Liver (tissue), 9 donors: ENCODE data around the gene AUNIP. TPM values are rescaled to one million over a fixed set of nuclear protein-coding genes. Genes with fewer than 3 reads are reported as not detected.

Source experiments
- DNase-seq: peaks from one replicate; pipeline ENCODE4 v3.0.0-alpha.2; 2017; ENCODE audit warnings: low spot score
- H3K27ac ChIP-seq, 2 donors: one replicate each; pipeline ENCODE4 v1.7.0; 2013; ENCODE audit warnings: inconsistent platforms in 2 of 2, low read length in 2 of 2, control low read depth in 1 of 2, low read depth in 1 of 2, mild to moderate bottlenecking in 1 of 2
- H3K27me3 ChIP-seq, 4 donors: one replicate each; pipeline versions ENCODE4 v1.6.1 to v1.7.0; 2013; ENCODE audit warnings: low read length in 3 of 4, inconsistent platforms in 1 of 4, mild to moderate bottlenecking in 1 of 4, moderate library complexity in 1 of 4; ENCODE audit not compliant: control insufficient read depth in 4 of 4, insufficient read depth in 4 of 4
- H3K36me3 ChIP-seq, 4 donors: one replicate each; pipeline versions ENCODE4 v1.6.1 to v1.7.0; 2013; ENCODE audit warnings: low read length in 3 of 4, mild to moderate bottlenecking in 3 of 4, low read depth in 1 of 4, moderate library complexity in 1 of 4; ENCODE audit not compliant: control insufficient read depth in 4 of 4, insufficient read depth in 3 of 4
- H3K4me1 ChIP-seq, 4 donors: one replicate each; pipeline versions ENCODE4 v1.6.1 to v1.7.0; 2013; ENCODE audit warnings: low read length in 3 of 4, mild to moderate bottlenecking in 3 of 4, moderate library complexity in 1 of 4; ENCODE audit not compliant: control insufficient read depth in 4 of 4, insufficient read depth in 4 of 4
- H3K4me3 ChIP-seq, 3 donors: one replicate each; pipeline versions ENCODE4 v1.6.1 to v1.7.0; 2013; ENCODE audit warnings: low read length in 3 of 3, control low read depth in 1 of 3, low read depth in 1 of 3, mild to moderate bottlenecking in 1 of 3
- H3K9ac ChIP-seq, 2 donors: one replicate each; pipeline ENCODE4 v1.7.0; 2013; ENCODE audit warnings: low read length in 2 of 2, mild to moderate bottlenecking in 2 of 2, moderate library complexity in 2 of 2, control low read depth in 1 of 2, low read depth in 1 of 2
- H3K9me3 ChIP-seq, 4 donors: one replicate each; pipeline versions ENCODE4 v1.6.1 to v1.7.0; 2013; ENCODE audit warnings: low read length in 3 of 4; ENCODE audit not compliant: control insufficient read depth in 4 of 4
- EGR1 ChIP-seq, 2 donors: IDR thresholded peaks; 2 replicates each; pipeline ENCODE4 v1.6.1; 2016 to 2018; ENCODE audit warnings: antibody characterized with exemption in 2 of 2, low read depth in 2 of 2
- FOXA2 ChIP-seq: IDR thresholded peaks from 2 replicates; pipeline ENCODE4 v1.6.1; 2016; ENCODE audit warnings: antibody characterized with exemption
- GABPA ChIP-seq, 2 donors: IDR thresholded peaks in 1 of 2; conservative IDR thresholded peaks in 1 of 2; 2 replicates each; pipeline ENCODE4 v1.6.1; 2016; ENCODE audit warnings: antibody characterized with exemption in 2 of 2, mild to moderate bottlenecking in 1 of 2, moderate library complexity in 1 of 2
- HNF4A ChIP-seq, 2 donors: conservative IDR thresholded peaks; 2 replicates each; pipeline ENCODE4 v1.6.1; 2016; ENCODE audit warnings: antibody characterized with exemption in 2 of 2, mild to moderate bottlenecking in 2 of 2
- HNF4G ChIP-seq: IDR thresholded peaks from 2 replicates; pipeline ENCODE4 v1.6.1; 2016; ENCODE audit warnings: antibody characterized with exemption
- NR2F2 ChIP-seq: IDR thresholded peaks from 2 replicates; pipeline ENCODE4 v1.6.1; 2016; ENCODE audit warnings: antibody characterized with exemption
- RAD21 ChIP-seq, 2 donors: IDR thresholded peaks; 2 replicates each; pipeline ENCODE4 v1.6.1; 2016; ENCODE audit warnings: antibody characterized with exemption in 2 of 2, mild to moderate bottlenecking in 2 of 2
- RXRA ChIP-seq, 2 donors: IDR thresholded peaks; 2 replicates each; pipeline ENCODE4 v1.6.1; 2017 to 2018; ENCODE audit warnings: antibody characterized with exemption in 2 of 2, mild to moderate bottlenecking in 1 of 2
- SP1 ChIP-seq: IDR thresholded peaks from 2 replicates; pipeline ENCODE4 v1.6.1; 2018; ENCODE audit warnings: antibody characterized with exemption, mild to moderate bottlenecking
- WGBS: extraction: QIAGEN DNeasy Blood & Tissue Kit; methylation state at CpG from one replicate; pipeline ENCODE4 v1.1.7; 2013; 5-methylcytosine and 5-hydroxymethylcytosine counted together
- polyA plus RNA-seq, 2 donors: library from polyadenylated mRNA; stranded (reverse) in 1 of 2; unstranded in 1 of 2; fragments of 200-250 nt in 1 of 2; fragments of >200 nt in 1 of 2; fragmentation: Nextera tagmentation in 1 of 2; extraction: Ambion mirVana in 1 of 2; gene quantifications; one replicate each; pipeline versions ENCODE4 v1.2.1 to v1.2.3, GENCODE V29; 2013 to 2015
- total RNA-seq, 2 donors: library from RNA; depleted of rRNA; stranded (reverse); fragments of >200 nt; gene quantifications; one replicate each; pipeline ENCODE4 v1.2.3, GENCODE V29; 2014
- TF ChIP-seq, protein P1 (sequence below): IDR thresholded peaks from 2 replicates; pipeline ENCODE4 v1.6.1; 2016; ENCODE audit warnings: antibody characterized with exemption, mild to moderate bottlenecking
- TF ChIP-seq, protein P2 (sequence below): fragments of 150-350 bp; IDR thresholded peaks from 2 replicates; pipeline ENCODE4 v1.5.1; 2017; ENCODE audit warnings: improper control_type of control experiment, low read depth, low read length; ENCODE audit not compliant: missing input control
- TF ChIP-seq, protein P3 (sequence below): IDR thresholded peaks from 2 replicates; pipeline ENCODE4 v1.6.1; 2016; ENCODE audit warnings: antibody characterized with exemption
- donor health status: healthy.
- donor health status: healthy.
- donor health status: healthy.
- donor health status: healthy.
- donor health status: healthy.

Gene AUNIP
- total and polyA plus RNA-seq, 4 donors, result 0.18 to 9.0 (median 0.56) TPM; not detected in 1

DNA sequence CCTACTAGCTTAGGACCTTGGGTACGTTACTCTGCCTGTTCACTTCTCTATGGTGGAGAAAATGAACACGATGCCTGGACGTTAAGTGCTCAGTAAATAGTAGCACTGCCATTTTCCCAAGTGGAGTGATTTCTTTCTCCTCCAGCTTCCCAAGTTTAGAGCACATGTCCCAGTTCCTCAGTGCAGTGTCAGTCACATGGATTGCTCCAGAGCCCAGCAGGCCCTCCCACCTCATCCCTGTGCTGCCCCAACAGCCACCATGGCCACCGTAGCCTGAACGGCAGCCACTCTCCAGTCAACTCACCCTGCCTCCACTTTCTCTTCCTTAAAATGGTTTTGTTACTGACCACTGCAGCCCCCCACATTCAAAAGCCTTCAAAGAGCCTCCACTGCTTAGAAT is 38.5 kb upstream of the AUNIP start:
- WGBS, result 95% methylated on average over 5 of the region's 5 CpGs
- H3K27ac ChIP-seq, result no peak overlapping the region
- H3K9ac ChIP-seq, result no peak overlapping the region
- H3K4me3 ChIP-seq, result no peak overlapping the region
- H3K9me3 ChIP-seq, result no peaks in the 10 kb centered on the region
- no peaks in the 10 kb centered on the region for H3K36me3 ChIP-seq
- no peak for TF ChIP-seq GABPA (IDR thresholded peaks at IDR 0.05 in 1 of 2, conservative IDR thresholded peaks at IDR 0.05 in 1 of 2)
- no peak for TF ChIP-seq NR2F2
- TF ChIP-seq EGR1 (IDR thresholded peaks at IDR 0.05; ENCODE audit: low read depth in 2 of 2), result no peak
- TF ChIP-seq, protein P1, sequence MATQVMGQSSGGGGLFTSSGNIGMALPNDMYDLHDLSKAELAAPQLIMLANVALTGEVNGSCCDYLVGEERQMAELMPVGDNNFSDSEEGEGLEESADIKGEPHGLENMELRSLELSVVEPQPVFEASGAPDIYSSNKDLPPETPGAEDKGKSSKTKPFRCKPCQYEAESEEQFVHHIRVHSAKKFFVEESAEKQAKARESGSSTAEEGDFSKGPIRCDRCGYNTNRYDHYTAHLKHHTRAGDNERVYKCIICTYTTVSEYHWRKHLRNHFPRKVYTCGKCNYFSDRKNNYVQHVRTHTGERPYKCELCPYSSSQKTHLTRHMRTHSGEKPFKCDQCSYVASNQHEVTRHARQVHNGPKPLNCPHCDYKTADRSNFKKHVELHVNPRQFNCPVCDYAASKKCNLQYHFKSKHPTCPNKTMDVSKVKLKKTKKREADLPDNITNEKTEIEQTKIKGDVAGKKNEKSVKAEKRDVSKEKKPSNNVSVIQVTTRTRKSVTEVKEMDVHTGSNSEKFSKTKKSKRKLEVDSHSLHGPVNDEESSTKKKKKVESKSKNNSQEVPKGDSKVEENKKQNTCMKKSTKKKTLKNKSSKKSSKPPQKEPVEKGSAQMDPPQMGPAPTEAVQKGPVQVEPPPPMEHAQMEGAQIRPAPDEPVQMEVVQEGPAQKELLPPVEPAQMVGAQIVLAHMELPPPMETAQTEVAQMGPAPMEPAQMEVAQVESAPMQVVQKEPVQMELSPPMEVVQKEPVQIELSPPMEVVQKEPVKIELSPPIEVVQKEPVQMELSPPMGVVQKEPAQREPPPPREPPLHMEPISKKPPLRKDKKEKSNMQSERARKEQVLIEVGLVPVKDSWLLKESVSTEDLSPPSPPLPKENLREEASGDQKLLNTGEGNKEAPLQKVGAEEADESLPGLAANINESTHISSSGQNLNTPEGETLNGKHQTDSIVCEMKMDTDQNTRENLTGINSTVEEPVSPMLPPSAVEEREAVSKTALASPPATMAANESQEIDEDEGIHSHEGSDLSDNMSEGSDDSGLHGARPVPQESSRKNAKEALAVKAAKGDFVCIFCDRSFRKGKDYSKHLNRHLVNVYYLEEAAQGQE, result no peak
- peaks cover 0 to 10% (median 6%) of the 10 kb centered on the region in 4 donors for H3K4me1 ChIP-seq
- H3K27me3 ChIP-seq, result no peaks in the 10 kb centered on the region
- no peak for DNase-seq

DNA sequence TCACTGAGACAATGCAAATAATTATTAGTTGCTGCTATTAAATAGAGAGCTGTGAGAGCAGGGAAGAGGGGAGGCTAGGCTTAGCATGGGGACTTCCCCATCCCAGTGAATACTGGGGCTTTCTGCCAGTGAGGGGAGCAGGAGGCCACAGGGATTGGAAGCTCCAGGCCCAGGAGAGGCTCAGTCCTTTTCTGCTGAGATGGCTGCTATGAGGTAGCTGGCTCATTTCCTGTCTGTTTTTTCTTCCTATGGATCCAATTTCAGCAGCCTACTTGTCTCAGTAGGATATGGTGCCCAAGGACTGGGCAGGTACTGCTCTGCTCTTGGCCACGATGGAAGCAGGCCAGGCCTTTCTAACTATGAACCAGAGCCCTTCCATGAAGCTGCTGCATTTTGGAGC is 37.0 kb upstream of the AUNIP start:
- WGBS, result 89% methylated on average over 1 of the region's 1 CpG
- no peaks in the 10 kb centered on the region for H3K36me3 ChIP-seq

DNA sequence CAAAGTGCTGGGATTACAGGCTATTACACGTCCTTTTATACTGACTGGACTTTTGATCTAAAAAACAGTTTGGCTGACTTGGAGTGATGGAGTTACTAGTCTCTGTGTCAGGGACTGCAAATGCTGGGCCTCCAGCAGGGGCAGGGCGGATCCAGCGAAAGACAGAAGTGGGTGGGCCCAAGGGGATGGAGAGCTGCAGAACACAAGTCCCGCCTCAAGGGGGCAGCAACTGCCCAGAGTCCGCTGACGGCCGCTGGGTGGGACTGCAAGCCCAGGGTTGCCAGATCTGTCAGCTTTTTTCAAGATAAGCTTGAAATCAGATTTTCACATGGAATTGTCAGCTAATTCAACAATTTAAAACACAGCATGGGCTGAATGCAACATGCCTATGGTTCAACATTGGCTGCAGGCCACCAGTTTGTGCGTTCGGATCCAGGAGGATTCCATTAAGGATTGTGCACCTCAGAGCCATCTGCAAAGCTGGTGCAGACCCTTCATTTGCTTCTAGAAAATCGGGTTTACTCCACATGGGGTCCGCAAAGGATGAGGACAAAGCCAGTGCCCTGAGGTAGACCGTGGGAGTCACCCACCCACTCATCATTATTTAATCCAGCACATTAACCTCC is 36.2 kb upstream of the AUNIP start:
- peaks cover 4 to 14% (median 10%) of the 10 kb centered on the region in 4 donors for H3K4me1 ChIP-seq
- no peaks in the 10 kb centered on the region for H3K27me3 ChIP-seq
- WGBS, result 17% methylated on average over 12 of the region's 12 CpGs
- peak; percentile 90 for DNase-seq
- no peak overlapping the region for H3K9ac ChIP-seq
- TF ChIP-seq HNF4G, result no peak
- peak in 1 of 2 donors; percentile 34 for TF ChIP-seq RXRA (IDR thresholded peaks at IDR 0.05)
- TF ChIP-seq, protein P2, sequence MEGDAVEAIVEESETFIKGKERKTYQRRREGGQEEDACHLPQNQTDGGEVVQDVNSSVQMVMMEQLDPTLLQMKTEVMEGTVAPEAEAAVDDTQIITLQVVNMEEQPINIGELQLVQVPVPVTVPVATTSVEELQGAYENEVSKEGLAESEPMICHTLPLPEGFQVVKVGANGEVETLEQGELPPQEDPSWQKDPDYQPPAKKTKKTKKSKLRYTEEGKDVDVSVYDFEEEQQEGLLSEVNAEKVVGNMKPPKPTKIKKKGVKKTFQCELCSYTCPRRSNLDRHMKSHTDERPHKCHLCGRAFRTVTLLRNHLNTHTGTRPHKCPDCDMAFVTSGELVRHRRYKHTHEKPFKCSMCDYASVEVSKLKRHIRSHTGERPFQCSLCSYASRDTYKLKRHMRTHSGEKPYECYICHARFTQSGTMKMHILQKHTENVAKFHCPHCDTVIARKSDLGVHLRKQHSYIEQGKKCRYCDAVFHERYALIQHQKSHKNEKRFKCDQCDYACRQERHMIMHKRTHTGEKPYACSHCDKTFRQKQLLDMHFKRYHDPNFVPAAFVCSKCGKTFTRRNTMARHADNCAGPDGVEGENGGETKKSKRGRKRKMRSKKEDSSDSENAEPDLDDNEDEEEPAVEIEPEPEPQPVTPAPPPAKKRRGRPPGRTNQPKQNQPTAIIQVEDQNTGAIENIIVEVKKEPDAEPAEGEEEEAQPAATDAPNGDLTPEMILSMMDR, result peak; percentile 99
- TF ChIP-seq HNF4A (conservative IDR thresholded peaks at IDR 0.05), result peak in 1 of 2 donors; percentile 26
- peak; percentile 98 for TF ChIP-seq RAD21 (IDR thresholded peaks at IDR 0.05)
- TF ChIP-seq SP1, result peak; percentile 39
- no peak overlapping the region for H3K4me3 ChIP-seq
- H3K27ac ChIP-seq, result no peak overlapping the region
- no peaks in the 10 kb centered on the region for H3K9me3 ChIP-seq
- no peaks in the 10 kb centered on the region for H3K36me3 ChIP-seq

More for the DNA sequence above, 37.0 kb upstream of the AUNIP start:
- no peak for DNase-seq
- H3K9ac ChIP-seq, result no peak overlapping the region
- no peak overlapping the region for H3K27ac ChIP-seq
- no peaks in the 10 kb centered on the region for H3K27me3 ChIP-seq
- H3K4me1 ChIP-seq, result peaks cover 0 to 10% (median 6%) of the 10 kb centered on the region in 4 donors
- no peaks in the 10 kb centered on the region for H3K9me3 ChIP-seq
- H3K4me3 ChIP-seq, result no peak overlapping the region
- TF ChIP-seq FOXA2 (no peak), EGR1 (IDR thresholded peaks at IDR 0.05; ENCODE audit: low read depth in 2 of 2) (no peak), HNF4A (conservative IDR thresholded peaks at IDR 0.05) (no peak)
- TF ChIP-seq, protein P3, sequence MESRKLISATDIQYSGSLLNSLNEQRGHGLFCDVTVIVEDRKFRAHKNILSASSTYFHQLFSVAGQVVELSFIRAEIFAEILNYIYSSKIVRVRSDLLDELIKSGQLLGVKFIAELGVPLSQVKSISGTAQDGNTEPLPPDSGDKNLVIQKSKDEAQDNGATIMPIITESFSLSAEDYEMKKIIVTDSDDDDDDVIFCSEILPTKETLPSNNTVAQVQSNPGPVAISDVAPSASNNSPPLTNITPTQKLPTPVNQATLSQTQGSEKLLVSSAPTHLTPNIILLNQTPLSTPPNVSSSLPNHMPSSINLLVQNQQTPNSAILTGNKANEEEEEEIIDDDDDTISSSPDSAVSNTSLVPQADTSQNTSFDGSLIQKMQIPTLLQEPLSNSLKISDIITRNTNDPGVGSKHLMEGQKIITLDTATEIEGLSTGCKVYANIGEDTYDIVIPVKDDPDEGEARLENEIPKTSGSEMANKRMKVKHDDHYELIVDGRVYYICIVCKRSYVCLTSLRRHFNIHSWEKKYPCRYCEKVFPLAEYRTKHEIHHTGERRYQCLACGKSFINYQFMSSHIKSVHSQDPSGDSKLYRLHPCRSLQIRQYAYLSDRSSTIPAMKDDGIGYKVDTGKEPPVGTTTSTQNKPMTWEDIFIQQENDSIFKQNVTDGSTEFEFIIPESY, result no peak
